HG03095 (cell line): ENCODE measurements around the gene CCDC187.
A peak's percentile ranks its signal among the peaks of the same experiment; 100 is the strongest.

Experiments used
- ATAC-seq: cut with Tn5 transposase; IDR thresholded peaks from one replicate; pipeline ENCODE4 v1.9.1; 2021; ENCODE audit warnings: moderate library complexity; ENCODE audit not compliant: unreplicated experiment

Gene CCDC187

DNA sequence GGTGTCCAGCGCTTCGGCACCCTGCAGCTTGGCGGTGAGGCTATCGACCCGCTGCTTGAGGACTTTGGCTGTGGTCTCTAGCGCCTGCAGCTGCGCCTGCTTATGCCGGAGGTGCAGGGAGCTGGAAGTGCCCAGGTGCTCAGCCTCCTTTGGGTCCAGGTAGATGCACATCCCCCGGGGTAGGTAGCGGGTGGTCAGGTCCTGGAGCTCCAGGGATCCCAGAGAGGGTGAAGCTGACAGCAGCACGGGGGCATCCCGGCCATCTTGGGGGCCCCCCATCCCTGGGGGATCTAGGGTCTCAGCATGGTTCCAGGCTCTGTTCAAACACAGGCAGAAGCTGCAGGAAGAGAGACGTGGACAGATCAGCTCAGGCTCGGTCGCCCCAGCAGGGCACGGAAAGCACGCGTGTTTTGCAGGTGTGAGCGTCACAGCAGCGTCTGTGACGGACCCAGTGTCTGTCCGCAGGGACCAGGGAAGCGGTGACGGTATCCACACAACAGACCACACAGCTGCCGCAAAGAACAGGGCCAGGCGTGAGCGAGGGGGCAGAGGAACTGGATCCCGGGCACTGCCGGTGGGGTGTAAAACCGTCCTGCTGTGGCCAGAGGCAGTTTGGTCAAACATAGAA lies 17.4 kb downstream of the CCDC187 start:
- ATAC-seq: no peak

DNA sequence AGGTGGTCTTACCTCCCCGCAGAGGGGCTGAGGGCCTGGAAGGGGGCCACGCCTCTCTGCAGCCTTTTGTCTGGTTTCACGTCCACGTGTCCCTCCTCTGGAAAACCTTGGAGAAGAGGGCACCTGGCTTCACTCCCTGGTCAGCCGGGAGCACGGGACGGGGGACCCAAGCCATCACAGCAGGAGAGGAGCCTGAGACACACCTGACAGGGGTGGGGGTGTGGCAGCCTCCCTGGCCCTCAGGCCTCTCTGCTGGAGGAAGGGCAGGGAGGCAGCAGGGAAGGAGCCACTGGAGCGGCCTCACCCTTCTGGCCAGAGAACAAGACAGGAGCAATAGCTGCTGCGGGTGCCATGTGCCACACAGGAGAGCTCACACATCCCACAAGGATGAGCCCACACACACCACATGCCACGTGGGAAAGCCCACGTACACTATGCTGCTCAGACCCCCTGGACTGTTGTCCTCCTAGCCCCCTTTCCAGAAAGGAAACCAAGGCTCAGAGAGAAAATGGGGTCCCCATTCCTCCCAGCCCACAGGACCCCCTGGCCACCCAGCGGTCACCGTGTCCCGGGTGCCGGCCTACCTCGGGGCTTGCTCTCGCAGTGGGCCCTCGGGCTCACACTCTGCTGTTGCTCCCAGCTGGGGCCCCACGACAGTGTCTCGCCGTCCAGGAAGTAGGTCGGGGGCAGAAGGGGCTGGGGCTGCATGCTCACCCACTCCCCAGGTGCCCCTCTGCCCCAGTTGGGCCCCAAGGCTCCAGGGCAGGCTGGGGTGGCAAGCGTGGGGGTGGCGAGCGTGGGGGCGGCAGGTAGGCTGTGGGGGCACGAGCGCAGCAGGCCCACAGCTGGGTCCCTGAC lies 18.2 kb downstream of the CCDC187 start:
- ATAC-seq: no peak

DNA sequence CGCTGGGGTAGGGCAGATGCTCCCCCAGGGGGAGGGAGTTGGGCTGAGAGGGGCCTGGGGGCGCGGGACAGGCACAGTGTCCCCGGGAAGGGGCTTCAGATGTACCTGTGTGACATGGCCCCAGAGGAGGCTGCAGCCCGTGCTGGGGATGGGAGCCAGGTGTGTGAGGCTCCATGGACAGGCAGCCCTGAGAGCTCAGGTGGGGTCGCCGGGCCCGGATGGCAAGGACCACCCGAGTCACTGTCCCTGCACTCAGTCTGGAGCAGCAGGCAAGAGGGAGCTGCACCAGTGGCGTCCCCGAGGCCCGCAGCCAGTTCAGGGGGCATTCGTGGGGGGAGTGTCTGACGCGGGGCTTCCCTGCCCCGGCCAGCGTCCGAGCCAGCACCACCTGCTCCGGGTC lies 18.9 kb downstream of the CCDC187 start:
- no peak for ATAC-seq

DNA sequence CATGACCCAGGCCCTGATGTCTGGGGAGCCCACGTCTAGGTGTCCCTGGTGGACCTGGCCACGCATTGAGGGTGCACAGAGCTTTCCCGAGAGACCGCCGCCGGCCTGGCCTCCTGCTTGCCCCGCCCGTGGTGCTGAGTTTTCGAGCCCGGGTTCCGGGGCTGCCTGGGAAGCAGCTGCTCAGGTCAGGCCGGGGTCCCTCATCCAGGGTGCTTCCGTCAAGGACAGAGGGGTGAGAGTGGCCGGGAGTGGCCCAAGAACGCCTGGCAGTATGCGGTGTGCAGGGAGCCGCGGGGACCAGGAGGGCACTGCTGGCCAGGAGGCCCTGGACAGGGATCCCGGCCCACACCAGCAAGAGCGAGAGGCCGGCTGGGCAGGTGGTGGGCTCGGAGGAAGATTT lies 19.6 kb downstream of the CCDC187 start:
- ATAC-seq: no peak

DNA sequence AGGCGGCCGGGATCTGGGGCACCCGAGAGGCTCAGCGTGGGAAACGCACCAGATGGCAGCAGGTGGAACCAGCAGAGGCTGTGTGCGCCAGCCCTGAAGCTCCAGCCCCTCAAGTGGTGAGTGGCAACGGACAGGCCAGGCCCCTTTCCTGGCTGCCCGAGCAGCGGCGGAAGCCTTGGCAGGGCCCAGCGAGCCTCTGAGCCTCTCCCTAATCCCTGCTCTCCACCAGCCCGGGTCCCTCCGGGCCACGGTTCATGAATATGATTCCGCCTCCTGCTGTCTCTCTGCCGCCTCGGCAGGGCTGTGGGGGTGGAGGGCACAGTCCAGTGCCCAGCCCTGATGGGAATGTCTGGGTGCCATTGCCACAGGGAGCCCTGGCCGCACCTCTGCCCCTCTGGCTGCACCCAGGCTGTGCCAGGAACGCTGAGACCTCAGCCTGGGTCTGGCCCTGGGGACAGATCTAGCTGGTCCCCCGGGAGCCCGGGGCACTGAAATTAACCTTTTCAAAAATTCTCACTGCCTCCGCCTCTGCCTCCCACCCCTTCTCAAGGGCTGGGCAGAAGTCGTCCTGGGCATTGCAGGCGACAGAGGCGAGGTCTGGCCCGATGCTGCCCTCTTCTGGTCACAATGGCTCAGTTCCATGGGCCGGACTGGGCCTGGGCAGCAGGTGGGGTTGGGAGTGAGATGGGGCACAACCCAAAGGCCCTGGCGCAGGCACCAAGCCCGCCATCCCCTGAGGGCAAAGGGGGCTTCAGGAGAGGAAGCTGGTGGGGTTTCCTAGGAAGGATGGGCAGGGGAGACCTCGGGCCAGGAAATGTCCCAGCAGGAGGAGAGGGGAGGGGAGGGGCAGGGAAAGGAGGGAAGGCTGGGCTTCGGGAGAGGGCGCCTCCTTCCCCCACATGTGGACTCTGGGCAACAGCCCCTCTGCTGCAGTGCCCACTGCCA lies 20.3 kb downstream of the CCDC187 start:
- peak; percentile 63 for ATAC-seq

DNA sequence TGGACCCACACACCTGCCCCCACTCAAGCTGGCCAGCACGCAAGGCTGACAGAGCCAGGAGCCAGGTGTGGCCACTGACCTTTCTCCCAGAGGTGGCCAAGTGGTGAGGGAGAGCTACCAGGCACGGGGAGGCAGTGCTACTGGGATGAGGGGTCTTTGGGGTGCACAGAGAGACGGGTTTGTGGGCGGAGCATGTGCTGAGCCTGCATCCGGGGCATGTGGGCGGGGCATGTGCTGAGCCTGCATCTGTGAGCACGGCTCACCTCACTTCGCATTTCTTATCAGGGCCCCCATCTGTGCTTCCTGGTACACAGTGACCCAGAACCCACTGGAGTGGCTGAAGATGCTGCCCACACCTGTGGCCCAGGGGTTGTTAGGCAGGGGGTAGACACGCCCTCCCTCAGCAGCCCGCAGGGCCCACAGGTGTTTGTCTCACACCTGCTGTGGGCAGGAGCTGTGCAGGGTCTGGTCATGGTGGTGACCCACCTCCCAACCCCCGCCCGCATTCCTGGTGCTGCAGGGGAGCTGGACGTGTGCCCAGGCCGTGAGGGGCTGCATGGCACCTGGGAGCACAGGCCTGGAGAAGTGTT lies 21.5 kb downstream of the CCDC187 start:
- no peak for ATAC-seq

DNA sequence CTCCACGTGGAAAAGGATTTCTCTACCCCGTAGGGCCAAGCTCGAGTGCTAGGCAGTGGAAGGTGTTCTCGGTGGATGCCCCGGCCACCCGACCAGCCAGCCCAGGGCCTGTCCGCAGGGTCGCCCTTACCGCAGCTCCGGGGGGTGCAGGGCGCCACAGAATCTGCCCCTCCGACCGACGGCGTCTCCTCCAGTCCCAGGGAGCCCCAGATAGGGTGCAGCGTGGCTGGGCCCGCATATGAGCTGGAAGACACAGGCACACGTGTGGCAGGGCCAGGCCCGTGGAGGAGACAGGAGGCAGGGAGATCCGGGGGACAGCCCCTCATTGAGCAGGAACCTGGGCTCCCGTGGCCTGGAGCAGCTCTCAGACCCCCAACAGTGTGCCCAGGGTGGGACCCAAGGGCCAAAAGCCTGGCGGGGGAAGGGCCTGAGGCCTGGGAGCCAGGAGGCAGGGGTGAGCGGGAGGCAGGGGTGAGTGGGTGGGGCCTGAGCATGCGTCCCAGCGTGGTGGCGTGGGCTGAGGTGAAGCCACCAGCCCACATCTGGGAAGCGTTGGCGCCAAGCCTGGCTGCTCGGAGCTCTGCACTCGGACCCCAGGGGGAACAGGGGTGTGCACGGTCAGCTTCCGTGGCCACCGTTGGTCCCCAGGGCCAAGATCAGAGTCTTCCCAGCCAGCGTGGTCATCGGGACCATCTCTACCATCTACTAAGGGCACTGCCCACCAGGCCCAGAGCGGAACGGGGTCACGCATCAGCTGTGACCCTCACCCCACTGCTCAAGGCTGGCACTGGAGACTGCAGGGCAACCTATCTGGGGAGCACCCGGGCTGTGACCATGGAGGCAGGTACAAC lies 22.2 kb downstream of the CCDC187 start:
- ATAC-seq: no peak

DNA sequence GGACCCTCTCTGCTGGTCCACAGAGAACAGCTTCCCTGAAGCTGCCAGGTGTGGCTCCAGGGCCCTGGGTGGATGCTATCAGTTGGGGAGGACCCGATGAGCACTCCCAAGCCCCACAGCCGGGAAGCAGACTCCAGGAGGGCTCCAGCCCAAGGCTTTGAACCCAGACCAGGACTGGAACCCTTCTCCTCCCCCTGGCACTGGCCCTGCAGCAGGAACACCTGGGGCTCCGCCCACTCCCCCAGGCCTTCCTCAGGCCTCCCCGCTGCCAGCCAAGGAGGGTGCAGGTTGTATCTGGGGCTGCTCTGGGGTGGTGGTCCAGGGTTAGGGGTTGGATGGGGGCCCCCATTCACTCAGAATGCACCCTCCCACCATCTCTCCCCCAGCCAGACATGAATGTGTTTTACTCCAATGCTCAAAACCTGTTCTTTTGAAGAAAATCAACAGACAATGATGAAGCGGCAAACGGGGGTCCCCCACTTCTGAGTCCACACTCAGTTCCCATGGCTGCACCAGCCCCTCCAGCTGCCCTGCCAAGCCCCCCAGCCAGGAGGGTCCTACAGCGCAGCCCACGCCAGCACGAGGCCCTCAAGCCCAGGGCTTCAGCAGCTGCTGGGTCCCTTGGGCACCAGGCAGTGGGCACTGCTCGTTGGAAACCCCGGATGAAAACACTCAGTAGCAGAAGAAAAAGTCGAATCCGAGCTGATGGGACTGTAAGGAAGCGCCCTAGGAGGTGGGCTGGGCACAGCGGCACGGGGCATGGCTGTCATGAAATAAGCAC lies 23.2 kb downstream of the CCDC187 start:
- ATAC-seq: no peak

DNA sequence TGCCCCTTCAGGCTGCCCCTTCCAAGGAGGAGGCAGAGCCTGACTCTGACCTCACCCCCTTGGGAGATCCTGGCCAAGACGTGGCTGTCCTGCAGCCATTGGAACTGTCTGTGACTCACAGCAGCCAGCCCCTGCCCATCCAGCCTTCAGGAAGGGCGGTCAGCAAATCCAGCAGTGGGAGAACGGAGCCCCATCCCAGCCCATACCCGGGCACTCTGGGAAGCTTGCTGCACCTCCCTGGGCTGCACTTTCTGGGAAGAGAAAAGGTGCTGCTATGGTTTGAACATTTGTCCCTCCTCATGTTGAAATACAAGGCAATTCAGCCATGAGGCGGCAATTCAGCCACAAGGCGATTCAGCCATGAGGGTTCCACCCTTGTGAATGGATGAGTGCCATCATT lies 24.4 kb downstream of the CCDC187 start:
- no peak for ATAC-seq

DNA sequence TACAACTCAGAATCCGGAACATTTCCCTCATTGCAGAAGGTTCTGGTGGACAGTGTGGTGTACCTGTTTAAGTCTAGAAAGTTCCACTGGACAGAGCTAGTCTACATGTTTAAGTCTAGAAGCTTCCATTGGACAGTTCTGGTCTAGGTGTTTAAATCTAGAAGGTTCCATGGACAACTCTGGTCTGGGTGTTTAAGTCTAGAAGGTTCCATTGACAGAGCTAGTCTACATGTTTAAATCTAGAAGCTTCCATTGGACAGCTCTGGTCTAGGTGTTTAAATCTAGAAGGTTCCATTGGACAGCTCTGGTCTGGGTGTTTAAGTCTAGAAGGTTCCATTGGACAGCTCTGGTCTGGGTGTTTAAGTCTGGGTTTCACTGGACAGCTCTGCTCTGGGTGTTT lies 25.0 kb downstream of the CCDC187 start:
- ATAC-seq: no peak

DNA sequence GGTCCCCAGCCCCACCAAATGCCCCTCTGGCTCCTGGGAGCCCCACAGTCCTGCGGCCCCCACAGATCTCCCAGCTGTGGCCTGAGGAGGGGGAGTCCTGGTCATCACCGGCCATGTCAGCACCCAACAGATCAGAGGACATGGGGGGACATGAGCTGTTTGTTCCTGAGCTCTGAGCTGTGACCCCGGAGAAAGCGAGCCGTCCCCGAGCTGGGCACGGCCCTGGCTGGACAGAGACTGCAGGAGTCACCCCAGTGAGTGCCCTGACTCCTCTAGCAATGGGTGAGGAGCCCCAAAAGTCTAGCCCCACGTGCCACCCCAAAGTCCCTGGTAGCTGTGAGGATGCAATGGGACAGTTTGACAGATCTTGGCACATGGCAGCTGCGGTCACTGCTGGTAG lies 25.7 kb downstream of the CCDC187 start:
- no peak for ATAC-seq

DNA sequence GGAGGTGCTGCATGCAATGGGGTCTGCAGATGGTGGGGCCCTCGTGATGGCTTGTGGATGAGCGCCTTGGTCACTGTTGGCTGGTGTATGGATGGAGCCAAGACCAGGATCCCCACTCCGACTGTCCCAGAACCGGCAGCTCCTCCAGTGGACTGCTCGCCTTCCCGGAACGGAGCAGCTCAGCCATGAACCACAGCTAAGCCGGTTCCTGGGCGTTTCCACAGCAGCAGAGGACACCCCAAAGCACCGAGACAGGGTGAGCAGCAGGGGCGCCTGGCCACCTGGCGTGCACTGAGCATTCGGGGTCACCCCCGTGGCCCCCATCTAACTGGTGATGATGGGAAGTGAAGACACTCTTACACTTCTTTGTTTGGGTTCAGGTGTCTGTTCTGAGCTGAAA lies 26.1 kb downstream of the CCDC187 start:
- ATAC-seq: no peak

DNA sequence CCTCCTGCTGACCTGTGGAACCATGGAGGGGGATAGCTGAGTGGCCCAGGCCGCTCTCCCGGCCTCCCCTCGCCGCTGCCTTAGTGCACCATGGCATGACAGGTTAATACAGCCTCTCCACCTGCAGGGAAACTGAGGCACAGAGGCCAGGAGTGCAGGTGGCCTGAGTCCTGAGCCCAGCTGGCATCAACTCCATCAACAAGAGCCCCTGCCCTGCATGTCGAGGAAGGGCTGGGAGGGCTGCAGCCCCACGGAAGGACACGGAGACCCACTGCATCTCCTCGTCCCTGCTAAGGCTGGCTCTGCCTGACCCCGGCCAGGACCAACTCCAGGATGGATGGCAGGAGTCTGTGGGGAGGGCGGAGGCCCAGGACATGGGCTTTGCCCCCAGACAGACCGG lies 27.2 kb downstream of the CCDC187 start:
- ATAC-seq: no peak

DNA sequence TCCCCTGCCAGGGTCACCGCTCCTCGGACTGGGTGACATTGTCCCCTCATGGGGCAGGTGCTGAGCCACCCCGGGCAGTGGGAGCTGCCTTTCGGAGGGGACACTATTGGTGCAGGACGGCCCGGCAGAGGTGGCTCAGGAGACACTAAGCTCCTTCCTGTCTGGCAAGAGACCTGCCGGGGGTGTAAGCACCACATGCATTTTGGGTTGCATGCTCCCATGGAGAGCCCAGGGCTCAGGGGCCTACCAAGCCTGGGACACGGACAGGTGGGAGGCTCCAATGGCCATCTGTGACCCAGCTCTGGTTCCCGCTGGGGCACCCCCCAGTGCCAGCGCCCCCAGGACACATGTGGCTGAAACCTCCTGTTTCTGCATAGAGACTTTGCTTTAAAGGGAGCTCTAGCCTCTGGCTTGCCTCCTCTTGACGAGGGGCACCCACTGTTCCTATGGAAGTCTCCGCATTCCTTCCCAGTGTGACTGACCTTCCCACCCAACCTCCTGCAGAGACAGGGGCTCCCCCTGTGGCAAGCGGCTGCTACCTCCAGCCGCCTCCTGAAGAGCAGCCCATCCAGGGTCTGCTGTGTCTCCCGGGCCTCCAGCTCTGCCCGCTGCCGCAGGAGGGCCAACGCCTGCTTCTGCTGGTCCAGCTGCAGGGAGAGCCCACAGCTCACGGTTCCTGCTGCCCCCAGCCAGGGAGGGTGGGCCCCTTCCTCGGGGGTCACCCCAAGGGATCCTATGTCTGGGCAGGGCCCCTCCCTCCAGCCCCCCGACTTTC lies 28.1 kb downstream of the CCDC187 start:
- ATAC-seq: no peak

DNA sequence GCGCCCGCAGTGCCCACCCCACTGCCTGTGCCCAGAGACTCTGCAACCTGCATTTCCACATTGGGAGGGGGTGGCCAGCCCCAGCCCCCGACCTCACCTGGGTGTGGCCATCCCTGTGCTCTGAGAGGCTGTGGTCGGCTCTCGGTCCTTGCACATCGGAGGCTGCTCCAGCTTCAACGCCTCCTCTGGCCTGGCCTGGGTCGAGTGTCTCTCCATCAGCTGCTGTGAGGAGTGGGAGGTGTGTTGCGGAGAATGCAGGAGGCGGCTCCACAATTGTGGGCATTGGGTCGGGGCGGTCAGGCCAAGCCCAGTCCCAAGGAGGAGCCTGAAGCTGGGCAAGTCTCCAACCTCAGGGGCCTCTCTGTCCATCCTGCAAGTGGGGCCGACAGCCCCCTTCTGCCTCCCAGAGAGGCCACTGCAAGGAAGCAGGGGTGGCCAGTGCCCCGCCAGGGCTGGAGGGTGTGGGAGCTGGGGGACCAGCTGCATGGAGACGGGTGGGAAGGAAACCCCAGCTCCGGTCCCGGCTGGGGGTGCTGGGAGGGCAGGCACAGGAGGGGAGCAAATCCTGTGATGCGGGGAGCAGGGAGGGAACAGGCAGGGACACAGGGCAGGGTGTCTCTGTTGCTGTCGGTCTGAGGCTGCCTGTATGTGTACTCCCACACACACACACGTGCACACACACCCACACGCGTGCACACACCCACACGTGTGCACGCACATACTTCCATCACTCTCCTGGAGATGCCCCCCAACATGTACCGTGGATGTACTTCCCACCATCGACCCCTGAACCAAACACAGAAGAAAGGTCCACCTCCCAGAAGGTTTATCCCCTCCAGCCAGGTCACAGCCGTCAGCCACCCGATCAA lies 28.9 kb downstream of the CCDC187 start:
- ATAC-seq: no peak

DNA sequence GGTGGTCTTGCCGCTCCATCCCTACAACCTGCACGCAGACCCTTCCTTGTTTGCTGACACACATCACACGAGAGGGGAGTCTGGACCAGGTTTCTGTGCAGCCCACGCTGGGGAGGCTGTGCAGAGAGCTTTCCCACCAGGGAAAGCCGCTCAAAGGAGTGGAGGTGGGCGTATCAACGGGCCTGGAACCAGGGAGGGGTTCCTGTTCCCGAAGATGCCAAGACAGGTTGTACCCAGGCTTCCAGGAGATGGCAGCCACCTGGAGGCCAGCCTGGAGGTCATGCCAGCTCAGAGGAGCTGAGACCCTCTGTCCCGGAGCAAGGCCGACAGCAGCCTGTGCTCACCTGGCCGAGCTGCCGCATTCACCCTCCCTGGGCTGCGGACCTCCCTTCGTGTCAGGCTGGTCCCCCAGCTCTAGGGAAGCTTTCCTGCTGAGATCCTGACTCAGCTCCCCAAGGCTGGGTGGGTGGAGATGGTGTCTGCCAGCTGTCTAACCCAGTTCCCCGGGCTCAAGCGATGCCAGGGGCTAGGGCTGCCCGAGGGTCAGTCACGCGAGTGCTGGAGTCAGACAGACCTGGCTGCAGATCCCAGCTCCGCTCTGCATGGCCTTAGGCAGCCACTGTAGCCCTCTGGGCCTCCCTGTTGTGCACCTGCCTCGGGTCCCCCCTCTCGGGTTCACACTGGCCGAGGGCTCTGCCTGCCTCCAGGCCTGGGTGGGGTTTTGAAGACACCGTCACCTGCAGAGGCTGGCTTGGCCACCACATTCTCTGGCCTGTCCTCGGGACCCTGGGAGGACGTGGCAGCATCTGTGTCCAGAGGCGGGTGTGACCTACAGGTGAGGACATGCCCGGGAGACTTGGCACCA lies 29.7 kb downstream of the CCDC187 start:
- no peak for ATAC-seq
